Upper lobe of right lung (tissue), 1 donor: ENCODE results near the gene RANBP3. TPM values are rescaled to one million over a fixed set of nuclear protein-coding genes. Genes with fewer than 3 reads are reported as not detected.

ENCODE experiments used
- ATAC-seq: fragments of 200-7000 bp; cut with Tn5 transposase; one replicate; pipeline ENCODE4 v1.9.1; 2020; ENCODE audit warnings: mild to moderate bottlenecking, moderate library complexity
- DNase-seq: peaks from one replicate; pipeline ENCODE4 v3.0.0-alpha.2; 2020
- H3K27ac ChIP-seq: fragments of 200-600 bp; one replicate; pipeline ENCODE4 v1.8.0; 2022
- H3K27me3 ChIP-seq: fragments of 200-600 bp; one replicate; pipeline ENCODE4 v1.8.0; 2022; ENCODE audit warnings: mild to moderate bottlenecking
- H3K36me3 ChIP-seq: fragments of 200-600 bp; one replicate; pipeline ENCODE4 v1.8.0; 2022
- H3K4me1 ChIP-seq: fragments of 200-600 bp; one replicate; pipeline ENCODE4 v1.8.0; 2022
- H3K4me3 ChIP-seq: fragments of 200-600 bp; one replicate; pipeline ENCODE4 v1.8.0; 2022; ENCODE audit warnings: mild to moderate bottlenecking
- H3K9me3 ChIP-seq: fragments of 200-600 bp; one replicate; pipeline ENCODE4 v1.8.0; 2022
- intact Hi-C: fragments of 100-400 bp; cut with DNase I; formaldehyde crosslinking; loops from one replicate; pipeline ENCODE4 v1.11.0; 2022
- total RNA-seq: library from RNA; stranded (reverse); fragmentation: NEBNext Ultra II Directional; extraction: Animal tissue kit (Norgen Biotek cat#: 25700); gene quantifications from one replicate; pipeline ENCODE4 v1.2.1, GENCODE V29; 2021
- TF ChIP-seq, protein P1 (sequence below): fragments of 200-600 bp; IDR thresholded peaks from one replicate; pipeline ENCODE4 v1.8.0; 2022; ENCODE audit warnings: antibody characterized with exemption
- donor health status: DM: no; HTN: yes; CAD: no; lungs with severe emphysema.

RANBP3 gene
- total RNA-seq, 1 donor from 2014 or later, result 65.5 TPM

DNA sequence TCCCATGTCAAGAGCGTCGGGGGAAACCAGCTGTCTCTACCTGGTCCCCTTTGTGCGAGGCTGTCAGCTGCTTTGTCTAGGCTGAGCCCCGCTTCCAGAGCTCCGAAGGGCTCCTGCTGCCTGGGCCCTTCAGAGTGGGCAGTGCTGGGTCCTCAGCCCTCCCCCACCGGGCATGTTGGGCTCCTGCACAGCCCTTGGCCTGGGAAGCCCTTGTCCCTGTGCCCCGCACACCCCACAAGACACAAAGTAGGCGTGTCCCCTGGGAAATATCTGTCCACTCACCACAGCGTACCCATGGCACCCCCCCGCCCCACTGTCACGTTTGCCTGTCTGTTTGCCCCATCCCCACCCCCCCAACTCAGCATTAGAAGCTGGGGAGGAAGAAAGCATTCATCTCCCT lies 39.6 kb upstream of the RANBP3 start:
- H3K4me1 ChIP-seq, result no peaks in the 10 kb centered on the region
- no peak for ATAC-seq
- H3K27ac ChIP-seq, result no peak overlapping the region
- no peaks in the 10 kb centered on the region for H3K36me3 ChIP-seq
- peak; percentile 45 for DNase-seq
- H3K4me3 ChIP-seq, result no peak overlapping the region
- no peaks in the 10 kb centered on the region for H3K27me3 ChIP-seq
- intact Hi-C loops, result no loop called here
- no peaks in the 10 kb centered on the region for H3K9me3 ChIP-seq
- TF ChIP-seq, protein P1, sequence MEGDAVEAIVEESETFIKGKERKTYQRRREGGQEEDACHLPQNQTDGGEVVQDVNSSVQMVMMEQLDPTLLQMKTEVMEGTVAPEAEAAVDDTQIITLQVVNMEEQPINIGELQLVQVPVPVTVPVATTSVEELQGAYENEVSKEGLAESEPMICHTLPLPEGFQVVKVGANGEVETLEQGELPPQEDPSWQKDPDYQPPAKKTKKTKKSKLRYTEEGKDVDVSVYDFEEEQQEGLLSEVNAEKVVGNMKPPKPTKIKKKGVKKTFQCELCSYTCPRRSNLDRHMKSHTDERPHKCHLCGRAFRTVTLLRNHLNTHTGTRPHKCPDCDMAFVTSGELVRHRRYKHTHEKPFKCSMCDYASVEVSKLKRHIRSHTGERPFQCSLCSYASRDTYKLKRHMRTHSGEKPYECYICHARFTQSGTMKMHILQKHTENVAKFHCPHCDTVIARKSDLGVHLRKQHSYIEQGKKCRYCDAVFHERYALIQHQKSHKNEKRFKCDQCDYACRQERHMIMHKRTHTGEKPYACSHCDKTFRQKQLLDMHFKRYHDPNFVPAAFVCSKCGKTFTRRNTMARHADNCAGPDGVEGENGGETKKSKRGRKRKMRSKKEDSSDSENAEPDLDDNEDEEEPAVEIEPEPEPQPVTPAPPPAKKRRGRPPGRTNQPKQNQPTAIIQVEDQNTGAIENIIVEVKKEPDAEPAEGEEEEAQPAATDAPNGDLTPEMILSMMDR, result no peak

DNA sequence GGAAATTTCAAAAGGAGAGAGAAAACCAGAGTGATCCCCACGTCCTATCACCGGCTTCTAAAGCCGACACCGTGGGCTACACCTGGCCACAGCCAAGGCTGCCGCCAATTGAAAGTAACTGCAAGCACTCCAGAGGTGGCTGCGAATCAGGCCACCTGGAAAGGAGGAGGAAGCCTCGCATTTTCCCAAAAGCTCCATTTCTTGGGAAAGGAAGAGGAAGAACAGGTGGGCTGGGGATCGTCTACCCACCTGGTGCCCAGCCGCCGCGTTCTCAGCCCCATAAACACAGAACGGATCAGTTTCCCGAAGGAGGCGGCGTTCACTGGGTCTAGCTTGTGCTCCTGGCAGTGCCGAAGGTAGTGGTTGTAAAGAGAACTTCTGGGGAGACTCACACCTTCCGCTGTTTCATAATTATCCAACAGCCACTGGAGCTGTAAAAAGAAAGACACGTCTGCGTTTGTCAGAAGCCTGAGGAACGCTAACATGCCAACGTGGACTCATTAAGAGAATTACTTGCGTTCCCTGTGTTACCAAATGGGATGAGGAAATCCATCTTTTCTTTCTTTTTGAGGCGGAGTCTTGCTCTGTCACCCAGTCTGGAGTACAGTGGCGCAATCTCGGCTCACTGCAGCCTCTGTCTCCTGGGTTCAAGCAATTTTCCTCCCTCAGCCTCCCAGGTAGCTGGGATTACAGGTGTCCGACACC lies 38.1 kb upstream of the RANBP3 start:
- Histone ChIP-seq H3K27ac (no peak overlapping the region), H3K27me3 (no peaks in the 10 kb centered on the region), H3K9me3 (no peaks in the 10 kb centered on the region), H3K4me3 (no peak overlapping the region), H3K4me1 (no peaks in the 10 kb centered on the region), H3K36me3 (no peaks in the 10 kb centered on the region)
- DNase-seq (peak; percentile 37), ATAC-seq (no peak)
- intact Hi-C loops, result no loop called here
- TF ChIP-seq, protein P1, result no peak

DNA sequence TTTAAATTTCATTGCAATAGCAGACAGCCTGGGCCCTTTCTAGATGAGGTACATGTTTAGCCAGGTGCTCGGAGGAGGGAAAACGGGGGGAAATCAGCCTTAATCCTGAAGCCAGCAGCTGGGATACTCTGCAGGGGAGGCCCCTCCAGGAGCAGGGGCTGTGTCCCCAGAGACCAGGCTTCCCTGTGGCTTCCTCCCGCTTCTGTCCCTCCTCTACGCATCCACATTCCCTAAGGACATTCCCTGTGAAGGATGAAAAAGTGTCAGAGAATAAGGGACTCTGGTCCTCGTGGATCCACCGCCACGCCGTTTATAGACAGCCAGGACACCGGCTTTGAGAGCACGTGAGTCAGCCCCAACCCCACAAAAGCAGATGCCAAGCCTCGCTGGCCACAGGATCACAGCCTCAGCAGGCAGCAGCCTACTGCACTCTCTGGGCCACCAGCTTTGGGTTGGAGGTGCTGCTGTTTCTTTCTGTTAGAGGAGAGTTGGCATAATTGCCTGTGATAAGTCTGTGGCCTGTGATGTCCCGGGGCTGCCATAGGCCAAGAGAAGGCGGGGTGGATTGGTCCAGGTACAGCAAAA lies 36.7 kb upstream of the RANBP3 start:
- Histone ChIP-seq H3K9me3 (no peaks in the 10 kb centered on the region), H3K4me1 (no peaks in the 10 kb centered on the region), H3K4me3 (no peak overlapping the region), H3K36me3 (peaks cover 7% of the 10 kb centered on the region), H3K27ac (no peak overlapping the region), H3K27me3 (no peaks in the 10 kb centered on the region)
- TF ChIP-seq, protein P1, result no peak
- intact Hi-C loops, result no loop called here
- DNase-seq (peak; percentile 39), ATAC-seq (no peak)

DNA sequence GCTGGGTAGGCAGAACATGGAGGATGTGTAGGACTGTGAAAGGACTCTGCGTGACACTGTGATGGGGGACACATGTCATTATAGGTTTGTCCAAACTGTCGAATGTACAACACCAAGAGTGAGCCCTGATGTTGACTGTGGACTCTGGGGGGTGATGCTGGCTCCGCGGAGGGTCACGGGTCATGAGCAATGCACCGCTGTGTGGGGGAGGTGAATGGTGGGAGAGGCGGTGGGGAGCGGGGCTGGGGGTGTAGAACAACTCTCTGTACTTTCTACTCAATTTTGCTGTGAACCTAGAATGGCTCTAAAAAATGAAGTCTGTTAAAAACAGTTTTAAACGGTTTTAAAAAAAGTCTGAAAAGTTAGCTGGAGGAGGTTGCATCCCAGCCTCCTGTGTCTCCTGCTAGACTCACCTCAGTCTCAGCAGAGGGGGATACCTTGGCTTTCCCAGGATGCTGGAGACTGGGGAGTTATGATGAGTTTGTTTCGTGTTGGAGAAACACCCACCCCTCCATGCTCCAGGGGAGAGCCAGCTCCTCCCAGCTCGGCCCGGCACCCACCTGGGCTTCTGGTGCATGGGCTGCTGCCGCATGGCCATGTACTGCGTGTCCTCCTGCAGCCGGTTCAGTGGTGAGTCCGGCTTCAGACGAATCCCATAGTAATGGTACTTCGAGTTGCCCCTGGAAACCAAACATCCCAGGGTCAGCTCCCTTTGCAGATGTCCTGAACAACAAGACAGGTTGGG lies 34.7 kb upstream of the RANBP3 start:
- no peak for ATAC-seq
- TF ChIP-seq, protein P1, result no peak
- Histone ChIP-seq H3K4me3 (no peak overlapping the region), H3K9me3 (no peaks in the 10 kb centered on the region), H3K27ac (no peak overlapping the region), H3K4me1 (no peaks in the 10 kb centered on the region), H3K27me3 (no peaks in the 10 kb centered on the region), H3K36me3 (peaks cover 16% of the 10 kb centered on the region)
- no peak for DNase-seq
- intact Hi-C loops, result no loop called here

DNA sequence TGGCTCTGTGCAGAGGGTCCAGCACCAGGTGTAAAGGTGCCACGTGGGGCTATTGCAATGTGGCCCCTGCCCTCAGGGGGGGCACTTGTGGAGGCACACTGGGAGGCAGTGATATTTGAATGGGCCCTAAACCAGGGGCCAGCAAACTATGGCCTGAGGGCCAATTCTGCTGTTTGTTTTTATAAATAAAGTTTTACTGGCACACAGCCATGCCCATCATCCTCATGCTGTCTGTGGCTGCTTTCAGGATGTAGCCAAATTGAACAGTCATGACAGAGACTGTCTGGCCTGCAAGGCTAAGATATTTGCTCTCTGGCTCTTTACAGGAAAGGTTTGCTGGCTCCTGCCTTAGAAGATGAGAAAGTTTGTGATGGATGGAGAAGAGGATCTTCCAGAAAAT lies 33.9 kb upstream of the RANBP3 start:
- peaks cover 16% of the 10 kb centered on the region for H3K36me3 ChIP-seq
- no peak overlapping the region for H3K4me3 ChIP-seq
- no peaks in the 10 kb centered on the region for H3K4me1 ChIP-seq
- TF ChIP-seq, protein P1, result no peak
- DNase-seq (no peak), ATAC-seq (no peak)
- H3K27me3 ChIP-seq, result no peaks in the 10 kb centered on the region
- H3K9me3 ChIP-seq, result no peaks in the 10 kb centered on the region
- intact Hi-C loops, result no loop called here
- H3K27ac ChIP-seq, result no peak overlapping the region
